ENCODE results near the gene TSPAN15. TPM values are rescaled to one million over a fixed set of nuclear protein-coding genes. Genes with fewer than 3 reads are reported as not detected.

The TSPAN15 gene
- total RNA-seq, 1 experiment from 2014 or later, result 7.7 TPM

- no peak overlapping the region for H2BK15ac ChIP-seq (ENCODE audit: low read depth, low read length)
- no peak overlapping the region for H3K27ac ChIP-seq (ENCODE audit: insufficient read length, low read depth, low read length)
- TF ChIP-seq CTCF (conservative IDR thresholded peaks at IDR 0.05), result no peak
- no peak overlapping the region for H2AK5ac ChIP-seq (ENCODE audit: insufficient read length, low read length)
- no peak overlapping the region for H4K91ac ChIP-seq (ENCODE audit: insufficient read length, low read depth, low read length)
- peaks cover 0 to 6% of the 10 kb centered on the region in 2 experiments; a peak in 2 of 4 replicates for H3K4me1 Mint-ChIP-seq
- H2AFZ ChIP-seq (ENCODE audit: low read length), result no peak overlapping the region
- H3K4me1 ChIP-seq (ENCODE audit: insufficient read depth, low read length), result no peaks in the 10 kb centered on the region
- H3K23ac ChIP-seq (ENCODE audit: insufficient read length, low read depth, low read length), result no peak overlapping the region
- H3K9me3 Mint-ChIP-seq, result no peaks in the 10 kb centered on the region
- H3K18ac ChIP-seq (ENCODE audit: insufficient read length, low read depth, low read length), result no peak overlapping the region
- H4K20me1 ChIP-seq (ENCODE audit: control insufficient read depth, insufficient read depth, insufficient read length), result no peaks in the 10 kb centered on the region
- no peak overlapping the region for H3K4me3 Mint-ChIP-seq
- no peak overlapping the region for H2BK5ac ChIP-seq (ENCODE audit: insufficient read length, low read length)
- no peak overlapping the region for H4K8ac ChIP-seq (replicated peaks; ENCODE audit: insufficient read length, low read depth, low read length)
- no CpG with 5 or more reads among the region's 8 CpGs for WGBS (ENCODE audit: extremely low coverage, insufficient read length, low lambda C conversion rate)
- no peak overlapping the region for H3K14ac ChIP-seq (ENCODE audit: insufficient read depth, low read length)
- H3K27me3 ChIP-seq (ENCODE audit: insufficient read depth, low read length), result no peaks in the 10 kb centered on the region
- no peak overlapping the region for H3K56ac ChIP-seq (ENCODE audit: insufficient read length, low read depth, low read length)
- H4K5ac ChIP-seq (ENCODE audit: insufficient read length, low read depth, low read length), result no peak overlapping the region
- H2BK12ac ChIP-seq (ENCODE audit: insufficient read length, low read depth, low read length), result no peak overlapping the region
- H3K27me3 Mint-ChIP-seq (ENCODE audit: low read depth), result peaks cover 7% of the 10 kb centered on the region
- no peak overlapping the region for H3K27ac Mint-ChIP-seq
- H3K9me3 ChIP-seq (ENCODE audit: control insufficient read depth, low read depth, low read length), result no peaks in the 10 kb centered on the region
- H3K79me1 ChIP-seq (ENCODE audit: insufficient read depth, low read depth, low read length, poor library complexity, severe bottlenecking), result no peaks in the 10 kb centered on the region
- no peaks in the 10 kb centered on the region for H3K36me3 Mint-ChIP-seq (ENCODE audit: insufficient read depth in 1 of 3, low read depth in 3 of 3)
- H3K9ac ChIP-seq (ENCODE audit: extremely low read depth, insufficient read length, low read length), result no peak overlapping the region
- H2BK120ac ChIP-seq (ENCODE audit: low read depth, low read length, poor library complexity, severe bottlenecking), result no peak overlapping the region
- no peak overlapping the region for H3K4ac ChIP-seq (ENCODE audit: low read depth, low read length)
- H3T11ph ChIP-seq (ENCODE audit: low read length), result no peak overlapping the region
- H3K4me2 ChIP-seq (ENCODE audit: insufficient read depth, insufficient read length, low read length), result no peak overlapping the region
- no peak overlapping the region for H2BK20ac ChIP-seq (ENCODE audit: low read depth, low read length, poor library complexity, severe bottlenecking)
- DNase-seq, result no peak
- H3K79me2 ChIP-seq (ENCODE audit: insufficient read depth, low read length), result no peaks in the 10 kb centered on the region
- no peaks in the 10 kb centered on the region for H3K23me2 ChIP-seq (ENCODE audit: insufficient read length, low read depth, low read length, poor library complexity, severe bottlenecking)
Observed at GRCh38 chr10:69428165-69428564, 23.1 kb upstream of the TSPAN15 start.

Data from H9 (cell line).